Right lobe of liver (tissue), 6 donors: Measurements from ENCODE around the gene UQCRC1. TPM values are rescaled to one million over a fixed set of nuclear protein-coding genes. Genes with fewer than 3 reads are reported as not detected.

Source experiments
- ATAC-seq, 4 donors: fragments of 200-7000 bp; cut with Tn5 transposase; one replicate each; pipeline ENCODE4 v1.9.1; 2020; ENCODE audit warnings: mild to moderate bottlenecking in 4 of 4, moderate library complexity in 4 of 4
- DNase-seq, 3 donors: peaks; one replicate each; pipeline ENCODE4 v3.0.0-alpha.2; 2020
- H3K27ac ChIP-seq, 3 donors: fragments of 200-600 bp; one replicate each; pipeline ENCODE4 v1.8.0; 2022
- H3K27me3 ChIP-seq, 2 donors: fragments of 200-600 bp; one replicate each; pipeline ENCODE4 v1.8.0; 2022
- H3K36me3 ChIP-seq, 4 donors: fragments of 200-600 bp; sonication (generic) in 1 of 4; one replicate each; pipeline versions ENCODE4 v1.5.1 to v1.8.0; 2017 to 2022; ENCODE audit warnings: control low read depth in 1 of 4
- H3K4me1 ChIP-seq, 4 donors: fragments of 200-600 bp; sonication (generic) in 1 of 4; one replicate each; pipeline versions ENCODE4 v1.5.1 to v1.8.0; 2017 to 2022; ENCODE audit warnings: control low read depth in 1 of 4
- H3K4me3 ChIP-seq, 3 donors: fragments of 200-600 bp; one replicate each; pipeline ENCODE4 v1.8.0; 2022
- H3K9me3 ChIP-seq, 4 donors: fragments of 200-600 bp; sonication (generic) in 1 of 4; one replicate each; pipeline versions ENCODE4 v1.5.1 to v1.8.0; 2017 to 2022; ENCODE audit warnings: control low read depth in 1 of 4
- POLR2A ChIP-seq: fragments of 450-650 bp; IDR thresholded peaks from one replicate; pipeline ENCODE4 v1.6.1; 2017; ENCODE audit warnings: antibody characterized with exemption, mild to moderate bottlenecking
- WGBS: methylation state at CpG from one replicate; pipeline ENCODE4 v1.1.6; 2018; ENCODE audit warnings: low coverage, low lambda C conversion rate; ENCODE audit not compliant: insufficient coverage; ENCODE audit errors: missing lambda C conversion rate; 5-methylcytosine and 5-hydroxymethylcytosine counted together
- intact Hi-C, 2 donors: fragments of 100-400 bp; cut with DNase I; formaldehyde crosslinking; loops; one replicate each; pipeline versions ENCODE4 v1.11.2 to v1.14.1; 2022
- total RNA-seq, 6 experiments: library from RNA; depleted of rRNA in 2 of 6; stranded (reverse); fragments of >200 nt in 2 of 6; fragmentation: NEBNext Ultra II Directional in 3 of 6; extraction: Animal tissue kit (Norgen Biotek cat#: 25700) in 3 of 6; gene quantifications; one replicate each; pipeline versions ENCODE4 v1.1.0 to v1.2.4, GENCODE V29; 2016 to 2023
- TF ChIP-seq, protein P1 (sequence below), 4 donors: fragments of 200-600 bp in 3 of 4; fragments of 450-650 bp in 1 of 4; IDR thresholded peaks; one replicate each; pipeline versions ENCODE4 v1.5.1 to v1.8.0; 2016 to 2022; ENCODE audit warnings: antibody characterized with exemption in 4 of 4, mild to moderate bottlenecking in 2 of 4
- donor health status: DM: no; HTN: yes; CAD: no.
- donor health status: DM: no; HTN: no; CAD: no.
- donor health status: DM: no; HTN: no; CAD: no.
- donor health status: DM: no; HTN: yes; CAD: no.
- donor health status: DM: no; HTN: yes; CAD: no.

UQCRC1 gene
- total RNA-seq, 6 experiments from 2014 or later: 176 to 329 (median 213) TPM

DNA sequence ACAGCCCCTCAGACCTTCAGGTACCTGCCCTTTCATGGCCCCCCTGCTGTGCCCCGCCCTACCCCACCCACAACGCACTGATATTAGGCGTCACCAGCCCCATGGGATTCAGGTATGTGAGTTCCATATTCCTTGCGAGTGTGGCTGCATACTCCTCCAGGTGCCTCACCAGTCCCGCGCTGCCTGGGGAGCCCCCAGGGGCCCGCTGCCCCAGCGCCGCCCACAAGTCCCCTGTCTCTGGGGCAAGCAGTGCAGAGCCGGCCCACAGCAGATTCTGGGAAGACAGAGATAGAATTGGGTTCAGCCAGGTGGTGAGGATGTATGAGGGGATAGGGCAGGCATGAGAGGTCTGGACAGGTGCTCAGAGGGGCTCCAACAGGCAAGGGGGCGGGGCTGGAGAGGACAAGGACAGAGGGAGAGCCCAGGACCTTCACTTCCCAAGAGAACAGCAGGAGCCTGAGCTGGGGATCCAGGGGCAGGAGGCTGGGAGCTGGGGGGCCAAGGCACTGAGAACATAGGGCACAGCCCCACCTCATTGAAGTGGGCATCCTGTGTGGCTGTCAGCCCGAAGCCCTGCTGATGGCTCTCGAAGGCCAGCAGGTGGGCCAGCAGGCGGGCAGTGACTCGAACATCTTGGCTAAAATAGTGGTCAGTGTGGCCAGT lies 38.9 kb upstream of the UQCRC1 start:
- H3K27ac ChIP-seq: no peak overlapping the region
- no peak for TF ChIP-seq POLR2A
- TF ChIP-seq, protein P1, sequence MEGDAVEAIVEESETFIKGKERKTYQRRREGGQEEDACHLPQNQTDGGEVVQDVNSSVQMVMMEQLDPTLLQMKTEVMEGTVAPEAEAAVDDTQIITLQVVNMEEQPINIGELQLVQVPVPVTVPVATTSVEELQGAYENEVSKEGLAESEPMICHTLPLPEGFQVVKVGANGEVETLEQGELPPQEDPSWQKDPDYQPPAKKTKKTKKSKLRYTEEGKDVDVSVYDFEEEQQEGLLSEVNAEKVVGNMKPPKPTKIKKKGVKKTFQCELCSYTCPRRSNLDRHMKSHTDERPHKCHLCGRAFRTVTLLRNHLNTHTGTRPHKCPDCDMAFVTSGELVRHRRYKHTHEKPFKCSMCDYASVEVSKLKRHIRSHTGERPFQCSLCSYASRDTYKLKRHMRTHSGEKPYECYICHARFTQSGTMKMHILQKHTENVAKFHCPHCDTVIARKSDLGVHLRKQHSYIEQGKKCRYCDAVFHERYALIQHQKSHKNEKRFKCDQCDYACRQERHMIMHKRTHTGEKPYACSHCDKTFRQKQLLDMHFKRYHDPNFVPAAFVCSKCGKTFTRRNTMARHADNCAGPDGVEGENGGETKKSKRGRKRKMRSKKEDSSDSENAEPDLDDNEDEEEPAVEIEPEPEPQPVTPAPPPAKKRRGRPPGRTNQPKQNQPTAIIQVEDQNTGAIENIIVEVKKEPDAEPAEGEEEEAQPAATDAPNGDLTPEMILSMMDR (IDR thresholded peaks at IDR 0.05): no peak
- no peaks in the 10 kb centered on the region for H3K4me1 ChIP-seq
- no peaks in the 10 kb centered on the region for H3K27me3 ChIP-seq
- H3K4me3 ChIP-seq: no peak overlapping the region
- no peaks in the 10 kb centered on the region for H3K36me3 ChIP-seq
- DNase-seq (no peak), ATAC-seq (no peak)
- no CpG with 5 or more reads among the region's 15 CpGs for WGBS
- H3K9me3 ChIP-seq: no peaks in the 10 kb centered on the region
- intact Hi-C loops: no loop called here

GRCh38 chr3:48647714-48648113 lies 38.3 kb upstream of the UQCRC1 start:
- no peak for TF ChIP-seq POLR2A
- TF ChIP-seq, protein P1 (IDR thresholded peaks at IDR 0.05): no peak
- Histone ChIP-seq H3K36me3 (no peaks in the 10 kb centered on the region), H3K27me3 (no peaks in the 10 kb centered on the region), H3K4me1 (no peaks in the 10 kb centered on the region), H3K9me3 (no peaks in the 10 kb centered on the region), H3K27ac (no peak overlapping the region), H3K4me3 (no peak overlapping the region)
- 73% methylated on average over 7 of the region's 9 CpGs for WGBS
- ATAC-seq (no peak), DNase-seq (no peak)
- intact Hi-C loops: no loop called here

- no peaks in the 10 kb centered on the region for H3K4me1 ChIP-seq
- DNase-seq (no peak), ATAC-seq (no peak)
- no peaks in the 10 kb centered on the region for H3K36me3 ChIP-seq
- no peak for TF ChIP-seq POLR2A
- TF ChIP-seq, protein P1 (IDR thresholded peaks at IDR 0.05): no peak
- H3K9me3 ChIP-seq: no peaks in the 10 kb centered on the region
- H3K27ac ChIP-seq: no peak overlapping the region
- WGBS: no CpG with 5 or more reads among the region's 22 CpGs
- no peak overlapping the region for H3K4me3 ChIP-seq
- H3K27me3 ChIP-seq: no peaks in the 10 kb centered on the region
- intact Hi-C loops: no loop called here
Measured at GRCh38 chr3:48644898-48645760, 35.7 kb upstream of the UQCRC1 start.

- no peak for TF ChIP-seq POLR2A
- TF ChIP-seq, protein P1 (IDR thresholded peaks at IDR 0.05): no peak
- Histone ChIP-seq H3K4me1 (no peaks in the 10 kb centered on the region), H3K27me3 (no peaks in the 10 kb centered on the region), H3K9me3 (no peaks in the 10 kb centered on the region), H3K36me3 (no peaks in the 10 kb centered on the region), H3K4me3 (no peak overlapping the region), H3K27ac (no peak overlapping the region)
- DNase-seq (no peak), ATAC-seq (no peak)
- WGBS: no CpG with 5 or more reads among the region's 12 CpGs
- intact Hi-C loops: no loop called here
Measured at GRCh38 chr3:48642605-48643004, 33.2 kb upstream of the UQCRC1 start.
